GM19467 (cell line): ENCODE data around the gene WNK1.
"Not testable (repeated sequence)": the region's sequence is repeated elsewhere in the genome, so short reads cannot be mapped to it uniquely, and the experiment has no call there.

ENCODE experiments used
- ATAC-seq: cut with Tn5 transposase; IDR thresholded peaks from one replicate; pipeline ENCODE4 v1.9.1; 2021; ENCODE audit warnings: mild to moderate bottlenecking, moderate library complexity; ENCODE audit not compliant: unreplicated experiment

The WNK1 gene

DNA sequence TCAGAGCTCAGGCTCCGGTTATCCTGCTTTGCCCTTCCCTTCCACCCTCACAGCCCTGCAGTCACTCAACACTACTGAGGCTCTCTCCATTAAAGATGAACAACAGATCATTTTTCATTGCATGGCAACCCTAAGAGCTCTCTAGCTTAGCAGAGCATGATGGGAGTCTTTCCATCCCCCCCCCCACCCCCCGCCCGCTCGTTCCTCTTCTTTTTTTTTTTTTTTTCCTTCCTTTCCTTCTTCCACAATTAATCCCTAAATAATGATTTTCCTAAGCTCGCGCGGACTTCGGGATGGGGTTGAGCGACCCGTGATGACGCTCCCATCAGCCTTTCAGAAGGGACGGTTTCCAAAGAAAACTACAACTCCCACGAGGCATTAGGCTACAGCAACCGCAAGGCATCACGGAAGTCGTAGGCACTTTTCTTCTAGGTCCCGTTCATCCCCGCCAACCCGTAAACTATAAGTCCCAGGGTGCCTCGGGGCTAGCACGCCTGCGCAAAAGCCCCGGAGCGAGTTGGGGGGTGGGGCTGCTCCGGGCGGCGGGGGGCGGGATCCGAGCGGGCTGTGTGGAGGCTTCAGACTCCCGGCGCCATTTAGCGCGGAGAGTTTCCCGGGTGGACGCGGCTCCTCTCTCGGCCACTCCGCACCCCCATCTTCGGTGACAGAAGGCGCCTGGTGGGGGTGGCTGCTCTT lies at the start of gene WNK1:
WNK1 (plus strand) TSS at position 581 of the 696 bp plus-strand sequence. CDS start 987 bp downstream, outside the sequence.
- peak; percentile 41 for ATAC-seq

DNA sequence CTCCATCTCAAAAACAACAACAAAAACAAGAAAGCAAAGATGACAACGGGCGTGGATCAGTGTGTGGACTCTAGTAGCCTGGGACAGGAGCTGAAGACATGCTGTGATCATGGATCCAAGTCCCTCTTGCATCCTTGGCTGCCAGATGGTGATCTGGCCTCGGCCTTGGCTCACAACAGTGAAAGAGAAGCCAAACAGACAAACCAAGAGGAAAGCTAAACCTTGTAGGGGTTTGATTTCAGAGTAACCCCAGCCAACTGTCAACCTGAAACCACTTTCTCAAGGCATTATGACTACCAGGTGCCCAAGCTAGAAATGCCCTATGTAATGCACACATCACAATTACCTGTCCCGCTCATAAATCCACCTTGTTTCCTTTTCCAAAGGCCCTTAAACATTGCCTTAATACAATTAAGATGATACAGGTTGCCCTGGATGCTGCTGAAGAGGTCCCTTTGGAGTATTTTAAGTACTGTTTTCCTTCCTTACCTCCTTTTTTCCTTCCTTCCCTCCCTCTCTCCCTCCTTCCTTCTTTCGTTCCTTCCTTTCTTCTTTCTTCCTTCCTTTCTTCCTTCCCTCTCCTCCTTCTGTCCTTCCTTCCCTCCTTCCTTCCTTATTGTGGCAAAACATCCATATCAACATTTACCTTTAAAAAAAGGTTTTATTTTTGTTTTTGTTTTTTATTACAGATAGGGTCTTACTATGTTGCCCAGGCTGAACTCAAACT lies 47.7 kb upstream of the WNK1 start:
- no peak for ATAC-seq

GRCh38 chr12:708084-708483 lies 44.3 kb upstream of the WNK1 start:
- ATAC-seq, result not testable (repeated sequence)

GRCh38 chr12:709455-710020 lies 42.8 kb upstream of the WNK1 start:
- no peak for ATAC-seq

DNA sequence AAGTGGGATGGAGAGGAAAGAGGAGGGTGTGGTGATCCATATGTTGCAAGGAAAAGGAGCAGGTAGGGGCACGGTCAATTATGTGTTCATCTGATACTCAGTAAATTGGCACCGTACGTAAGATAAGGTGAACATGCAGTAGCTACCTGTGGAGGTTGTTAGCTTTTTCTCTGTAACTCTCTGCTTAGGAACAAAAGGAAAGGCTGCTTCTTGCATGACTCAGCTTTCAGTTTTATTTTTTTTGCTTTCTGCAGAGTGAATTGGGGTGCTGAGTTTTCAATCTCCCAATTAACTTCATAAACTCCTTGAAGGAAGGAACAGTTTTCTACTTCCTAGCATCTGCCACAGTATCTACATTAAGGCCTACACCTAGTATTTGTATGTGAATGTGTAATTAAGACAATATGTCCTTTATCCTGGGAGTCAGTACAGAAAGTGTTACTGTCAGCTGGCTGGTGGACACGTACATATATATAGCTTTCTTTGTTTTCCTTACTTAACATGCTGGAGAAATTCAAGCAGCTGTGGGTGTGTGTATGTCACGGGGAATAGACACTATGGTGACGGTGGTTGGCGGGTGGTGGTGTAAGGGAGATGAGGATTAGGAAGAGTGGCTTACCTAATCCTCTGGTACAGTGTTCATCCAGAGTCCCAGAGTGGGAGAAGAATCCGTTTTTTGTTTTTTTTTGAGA lies 40.1 kb upstream of the WNK1 start:
- no peak for ATAC-seq

DNA sequence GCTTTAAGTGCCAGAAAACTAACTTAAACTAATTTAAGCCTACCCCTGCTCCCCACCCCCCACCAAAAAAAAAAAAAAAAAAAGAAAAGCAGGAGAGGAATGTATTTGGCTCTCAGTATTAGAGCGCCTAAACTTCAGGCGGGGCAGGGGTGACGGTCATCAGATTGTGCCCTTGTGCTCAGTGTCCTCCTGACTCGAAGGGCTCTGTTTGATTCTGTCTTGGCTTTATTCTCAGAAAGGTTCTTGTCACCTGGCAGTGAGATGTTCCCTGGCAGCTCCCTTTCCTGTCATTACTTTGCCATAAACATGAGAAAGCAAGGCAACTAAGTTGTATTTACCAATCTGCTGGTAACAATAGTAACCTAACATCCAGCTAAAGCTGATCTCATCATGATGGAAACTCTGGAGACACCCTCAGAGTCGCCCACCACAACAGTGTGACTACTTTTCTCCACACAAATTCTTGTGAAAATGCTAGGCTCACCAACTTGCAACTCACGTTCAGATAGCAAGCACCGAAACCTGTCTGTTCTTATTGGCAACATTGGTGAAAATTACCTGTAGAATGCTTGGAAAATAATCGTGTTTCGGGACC lies 39.0 kb upstream of the WNK1 start:
- no peak for ATAC-seq

GRCh38 chr12:716506-716905 lies 35.9 kb upstream of the WNK1 start:
- no peak for ATAC-seq

DNA sequence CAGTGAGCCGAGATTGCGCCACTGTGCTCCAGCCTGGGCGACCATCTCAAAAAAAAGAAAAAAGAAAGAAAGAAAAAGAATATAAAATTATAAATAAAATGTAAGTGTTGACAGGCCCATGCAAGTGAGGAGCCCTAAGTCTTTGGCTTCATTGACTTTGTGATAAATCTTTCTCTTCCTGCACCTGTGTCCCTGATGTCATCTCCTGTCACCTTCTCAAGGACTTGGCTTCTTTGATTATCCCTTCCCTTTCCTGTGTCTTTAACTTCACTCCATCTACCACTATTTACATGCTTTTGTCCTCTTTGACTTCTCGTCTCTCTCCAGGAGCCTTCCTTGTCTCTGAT lies 33.6 kb upstream of the WNK1 start:
- ATAC-seq, result no peak

- ATAC-seq, result no peak
Observed at GRCh38 chr12:720231-720941, 32.0 kb upstream of the WNK1 start.

GRCh38 chr12:724194-724855 lies 28.1 kb upstream of the WNK1 start:
- ATAC-seq, result no peak

DNA sequence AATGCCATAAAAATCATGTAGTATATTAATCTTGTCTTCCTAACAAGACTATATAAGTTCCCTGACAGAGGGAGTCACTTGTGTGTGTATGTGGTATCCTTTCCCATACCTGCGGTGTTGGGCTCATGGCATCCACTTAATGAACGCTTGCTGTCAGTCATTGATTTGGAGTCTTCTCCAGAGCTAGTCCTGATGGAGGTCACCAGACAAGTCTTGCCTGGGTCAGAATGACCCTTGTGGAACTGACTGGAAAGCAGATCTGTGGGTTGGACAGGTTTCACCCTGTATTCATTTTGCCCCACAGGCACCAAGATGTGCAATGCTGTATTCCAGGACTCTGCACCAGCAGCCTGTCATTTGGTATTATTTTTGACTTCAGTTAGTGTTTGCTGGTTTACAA lies 27.3 kb upstream of the WNK1 start:
- no peak for ATAC-seq

GRCh38 chr12:726281-727140 lies 25.9 kb upstream of the WNK1 start:
- no peak for ATAC-seq

DNA sequence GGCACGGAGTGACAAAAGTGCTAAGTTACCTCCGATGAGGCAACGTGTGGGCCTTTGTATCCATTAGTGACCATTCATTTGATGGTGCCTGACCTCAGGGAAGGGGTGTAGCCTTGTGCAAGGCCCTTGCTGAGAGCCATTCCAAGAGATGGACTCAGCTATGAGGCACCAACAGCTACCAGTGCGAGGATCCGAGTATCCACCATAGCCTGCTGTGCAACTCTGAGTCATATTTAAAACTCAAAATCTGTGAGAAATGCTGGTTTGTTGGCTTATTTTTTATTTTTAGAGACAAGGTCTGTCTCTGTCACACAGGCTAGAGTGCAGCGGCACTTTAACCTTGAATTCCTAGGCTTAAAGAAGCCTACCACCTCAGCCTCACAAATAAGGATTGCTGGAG lies 25.1 kb upstream of the WNK1 start:
- no peak for ATAC-seq

DNA sequence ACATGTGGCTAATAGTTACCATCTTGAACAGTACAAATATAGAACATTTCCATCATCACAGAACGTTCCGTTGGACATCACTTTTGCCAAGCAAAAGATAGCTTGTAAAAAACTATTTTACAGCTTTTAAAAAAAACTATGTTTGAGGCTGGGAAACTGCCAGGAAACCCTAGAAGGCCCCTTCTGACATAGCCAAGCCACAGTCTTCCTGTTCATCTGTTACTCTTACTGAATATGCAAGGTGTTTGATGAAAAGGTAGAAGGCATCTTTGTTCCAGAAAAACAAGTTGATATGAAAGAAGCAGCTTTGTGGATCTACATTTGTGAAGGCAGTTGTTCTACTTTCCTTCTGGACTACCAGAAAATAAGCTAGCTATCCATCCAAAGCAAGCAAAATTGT lies 23.6 kb upstream of the WNK1 start:
- no peak for ATAC-seq

DNA sequence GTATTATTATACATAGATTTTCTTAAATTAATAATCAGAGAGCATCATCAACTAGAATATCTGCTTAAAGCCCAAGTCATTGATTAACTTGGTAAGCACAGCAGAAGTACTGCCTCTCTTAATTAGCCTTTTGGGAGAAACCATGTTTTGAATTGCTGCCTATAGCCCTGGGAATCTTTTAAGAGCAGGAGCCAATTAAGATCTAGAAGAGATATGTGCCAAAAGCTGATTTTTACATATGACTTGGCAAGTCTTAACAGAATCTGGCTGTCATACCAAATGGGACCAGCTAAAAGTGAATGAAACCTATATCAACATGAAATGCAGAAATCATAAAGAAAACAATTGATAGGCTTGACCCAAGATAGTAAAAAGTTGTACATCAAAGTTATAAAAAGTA lies 23.2 kb upstream of the WNK1 start:
- no peak for ATAC-seq

- ATAC-seq, result no peak
Observed at GRCh38 chr12:730550-730949, 21.8 kb upstream of the WNK1 start.

DNA sequence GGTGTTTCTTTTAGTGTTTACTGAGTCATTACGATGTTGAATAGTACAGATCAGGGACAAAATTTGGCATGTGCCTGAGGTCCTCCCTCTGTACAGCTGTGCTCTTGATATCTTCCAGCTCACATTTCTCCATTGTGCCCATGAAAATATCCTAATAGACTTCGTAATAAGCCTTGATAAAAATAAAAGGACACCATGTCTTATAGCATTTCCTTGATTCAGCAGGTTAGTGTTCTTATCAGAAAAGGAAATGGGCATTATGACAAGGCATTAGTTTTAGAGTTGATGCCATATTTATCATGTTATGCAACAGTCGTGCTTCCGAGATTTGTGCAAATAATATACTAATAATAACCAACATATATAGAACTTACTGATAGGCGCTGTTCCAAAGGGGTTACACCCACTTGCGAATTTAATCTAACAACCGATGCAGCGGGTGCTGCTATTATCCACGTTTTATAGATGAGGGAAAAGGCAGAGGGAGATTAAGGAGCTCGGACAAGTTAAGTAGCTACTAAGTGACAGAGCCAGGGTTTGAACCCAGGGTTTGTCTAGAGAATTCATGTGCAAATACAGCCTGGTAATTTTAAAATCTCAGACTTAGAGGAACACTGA lies 15.1 kb upstream of the WNK1 start:
- no peak for ATAC-seq

DNA sequence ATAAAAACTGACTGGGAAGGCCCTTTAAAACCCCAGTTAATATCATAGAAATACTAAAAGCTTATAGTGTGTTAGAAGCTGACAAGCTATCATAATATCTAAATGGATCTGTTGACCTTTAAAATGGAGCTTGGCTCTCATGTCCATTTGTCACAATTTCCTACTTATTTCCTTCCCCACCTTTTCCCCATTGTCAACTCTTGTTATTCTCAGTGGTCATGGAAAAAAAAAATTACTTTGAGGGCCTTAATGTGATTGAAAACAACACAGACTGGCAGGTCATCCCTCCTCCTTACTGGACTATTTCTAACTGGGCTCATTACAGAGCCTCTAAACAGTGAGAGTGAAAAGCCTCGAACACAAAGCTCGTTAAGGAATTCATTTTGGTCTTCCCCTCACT lies 13.7 kb upstream of the WNK1 start:
- no peak for ATAC-seq

DNA sequence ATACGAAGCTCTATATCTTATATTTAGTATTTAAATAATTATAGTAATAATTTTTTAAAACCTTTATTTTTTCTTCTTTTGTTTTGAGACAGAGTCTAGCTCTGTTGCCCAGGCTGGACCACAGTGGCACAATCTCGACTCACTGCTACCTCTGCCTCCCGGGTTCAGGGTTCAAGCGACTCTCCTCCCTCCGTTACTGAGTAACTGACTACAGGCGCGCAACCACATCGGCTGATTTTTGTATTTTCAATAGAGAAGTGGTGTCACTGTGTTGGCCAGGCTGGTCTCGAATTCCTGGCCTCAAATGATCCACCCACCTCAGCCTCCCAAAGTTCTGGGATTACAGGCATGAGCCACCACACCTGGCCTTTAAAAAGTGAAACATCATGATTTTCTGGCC lies 13.0 kb upstream of the WNK1 start:
- ATAC-seq, result no peak
